Hippocampal formation (tissue), 2 donors: ENCODE results near the gene OCA2.
"Not testable (repeated sequence)": the region's sequence is repeated elsewhere in the genome, so short reads cannot be mapped to it uniquely, and the experiment has no call there.

Experiments used
- DNase-seq, 2 donors: peaks; one replicate each; lab custom pipeline; 2025; lab: John Stamatoyannopoulos, UW

OCA2 gene

GRCh38 chr15:28098766-28099554 lies at the start of gene OCA2:
Gene OCA2, minus strand, starts transcription at chr15:28099315. Its CDS starts 17,441 bp downstream, at chr15:28081874.
- no peak for DNase-seq

GRCh38 chr15:28147801-28148200 lies 48.7 kb upstream of the OCA2 start:
- DNase-seq, result no peak

GRCh38 chr15:28145419-28145818 lies 46.3 kb upstream of the OCA2 start:
- not testable (repeated sequence) for DNase-seq

DNA sequence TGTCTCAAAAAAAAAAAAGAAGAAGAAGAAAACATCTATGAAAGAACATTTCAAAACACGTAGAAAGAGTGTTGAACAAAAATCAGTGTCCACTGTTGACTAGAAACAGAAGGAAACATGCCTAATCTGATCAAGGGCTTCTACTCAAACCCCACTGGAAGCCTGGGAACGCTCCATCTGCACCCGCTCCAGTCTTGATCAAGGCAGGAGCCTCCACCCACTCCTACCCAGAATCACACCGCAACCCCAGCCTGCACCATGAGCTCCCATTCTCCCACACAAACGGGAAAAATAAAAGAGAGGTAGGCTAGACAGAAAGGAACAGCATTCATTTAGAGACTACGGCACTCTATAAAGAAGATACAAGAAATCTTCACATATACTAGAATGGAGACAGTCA lies 40.9 kb upstream of the OCA2 start:
- no peak for DNase-seq

DNA sequence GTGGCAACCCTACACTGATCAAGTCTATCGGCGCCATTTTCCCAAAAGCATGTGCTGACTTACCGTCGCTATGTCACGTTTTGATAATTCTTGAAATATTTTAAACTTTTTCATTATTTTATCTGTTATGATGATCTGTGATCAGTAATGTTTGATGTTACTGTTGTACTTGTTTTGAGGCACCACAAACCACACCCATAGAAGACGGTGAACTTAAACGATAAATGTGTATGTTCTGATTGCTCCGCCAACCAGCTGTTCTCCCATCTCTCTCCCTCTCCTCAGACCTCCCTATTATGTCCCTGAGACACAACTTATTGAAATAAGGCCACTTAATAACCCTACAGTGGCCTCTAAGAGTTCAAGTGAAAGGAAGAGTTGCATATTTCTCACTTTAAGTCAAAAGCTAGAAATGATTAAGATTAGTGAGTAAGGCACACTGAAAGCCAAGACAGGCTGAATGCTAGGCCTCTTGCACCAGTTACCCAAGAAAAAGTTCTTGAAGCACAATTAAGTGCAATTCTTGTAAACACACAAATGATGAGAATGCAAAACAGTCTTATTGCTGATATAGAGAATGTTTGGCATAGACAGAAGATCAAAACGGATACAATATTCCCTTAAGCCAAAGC lies 38.4 kb upstream of the OCA2 start:
- not testable (repeated sequence) for DNase-seq

- not testable (repeated sequence) for DNase-seq
Observed at GRCh38 chr15:28136236-28136904, 37.3 kb upstream of the OCA2 start.

DNA sequence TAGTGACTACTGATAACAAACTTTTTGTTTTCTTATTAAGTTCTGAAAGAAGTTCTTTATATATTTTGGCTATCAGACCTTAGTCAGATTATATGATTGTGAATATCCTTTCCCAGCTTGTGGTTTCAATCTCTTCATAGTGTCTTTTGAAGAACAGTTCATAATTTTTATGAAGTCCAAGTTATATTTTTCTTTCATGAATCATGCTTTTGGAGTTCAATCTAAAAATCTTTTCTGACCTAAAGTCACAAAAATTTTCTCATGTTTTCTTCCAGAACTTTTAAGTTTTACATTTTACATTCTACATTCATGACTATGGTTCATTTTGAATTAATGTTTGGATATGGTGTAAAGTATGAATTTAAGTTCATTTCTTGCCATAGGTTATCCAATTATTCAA lies 34.2 kb upstream of the OCA2 start:
- DNase-seq, result no peak

GRCh38 chr15:28132524-28133275 lies 33.6 kb upstream of the OCA2 start:
- no peak for DNase-seq

DNA sequence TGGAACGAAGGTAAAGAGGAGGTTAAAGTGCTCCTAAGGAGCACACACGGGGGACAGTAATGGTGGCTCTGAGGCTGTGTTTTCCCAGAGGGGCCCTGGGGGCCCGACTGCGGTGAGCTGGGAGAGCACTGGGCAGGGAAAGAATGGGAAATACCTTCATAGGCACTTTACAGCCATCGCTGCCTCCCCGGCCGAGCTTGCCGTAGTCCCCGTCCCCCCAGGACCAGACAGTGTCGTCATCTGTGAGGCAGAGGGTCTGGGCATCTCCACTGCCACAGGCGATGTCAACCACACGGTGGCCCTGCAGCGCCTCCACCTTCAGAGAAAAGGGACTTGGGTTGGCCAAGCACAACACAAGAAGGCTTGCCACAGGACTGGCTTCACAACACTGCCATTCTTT lies 32.8 kb upstream of the OCA2 start:
- no peak for DNase-seq

DNA sequence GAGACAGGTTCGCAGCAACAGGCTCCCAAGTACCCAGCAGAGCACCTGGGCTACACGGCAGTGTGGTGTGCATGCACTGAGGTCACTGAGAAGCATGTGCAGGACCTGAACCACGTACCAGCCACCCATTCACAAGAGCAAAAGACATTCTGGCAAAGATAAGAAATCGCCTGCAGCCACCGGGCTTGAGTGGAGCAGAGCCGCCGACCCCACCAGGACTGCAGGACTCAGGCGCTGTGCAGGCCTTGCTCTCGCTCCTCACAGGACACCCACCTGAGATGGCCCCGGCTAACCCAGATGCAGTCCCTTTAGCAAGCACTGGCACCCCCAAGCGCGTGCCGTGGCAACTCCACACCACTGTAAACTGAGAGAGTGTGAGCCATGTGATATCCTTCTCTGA lies 32.3 kb upstream of the OCA2 start:
- no peak for DNase-seq

- no peak for DNase-seq
Observed at GRCh38 chr15:28130651-28131050, 31.5 kb upstream of the OCA2 start.

- no peak for DNase-seq
Observed at GRCh38 chr15:28129231-28129848, 30.2 kb upstream of the OCA2 start.

- peak; percentile 77 to 79 for DNase-seq
Observed at GRCh38 chr15:28128031-28128430, 28.9 kb upstream of the OCA2 start.

DNA sequence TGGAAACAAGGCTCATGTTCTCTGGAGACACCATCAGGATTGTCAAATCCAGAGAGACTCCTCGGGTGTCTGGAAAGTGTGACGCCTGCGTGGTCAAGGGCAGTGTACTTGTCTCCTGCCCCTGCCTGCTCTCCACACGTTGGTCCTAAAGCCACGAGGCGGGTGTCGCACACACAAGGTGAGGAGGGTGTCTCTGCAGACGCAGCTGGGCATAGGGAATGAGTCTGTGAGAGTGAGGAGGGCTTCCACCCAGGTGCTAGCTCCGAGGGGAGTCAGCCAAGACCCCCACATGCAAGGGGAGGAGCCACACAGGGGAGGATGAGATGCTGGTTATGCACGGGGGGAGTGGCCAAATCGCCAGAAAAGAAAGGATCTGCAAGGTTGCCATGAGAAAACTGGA lies 27.9 kb upstream of the OCA2 start:
- DNase-seq, result no peak

DNA sequence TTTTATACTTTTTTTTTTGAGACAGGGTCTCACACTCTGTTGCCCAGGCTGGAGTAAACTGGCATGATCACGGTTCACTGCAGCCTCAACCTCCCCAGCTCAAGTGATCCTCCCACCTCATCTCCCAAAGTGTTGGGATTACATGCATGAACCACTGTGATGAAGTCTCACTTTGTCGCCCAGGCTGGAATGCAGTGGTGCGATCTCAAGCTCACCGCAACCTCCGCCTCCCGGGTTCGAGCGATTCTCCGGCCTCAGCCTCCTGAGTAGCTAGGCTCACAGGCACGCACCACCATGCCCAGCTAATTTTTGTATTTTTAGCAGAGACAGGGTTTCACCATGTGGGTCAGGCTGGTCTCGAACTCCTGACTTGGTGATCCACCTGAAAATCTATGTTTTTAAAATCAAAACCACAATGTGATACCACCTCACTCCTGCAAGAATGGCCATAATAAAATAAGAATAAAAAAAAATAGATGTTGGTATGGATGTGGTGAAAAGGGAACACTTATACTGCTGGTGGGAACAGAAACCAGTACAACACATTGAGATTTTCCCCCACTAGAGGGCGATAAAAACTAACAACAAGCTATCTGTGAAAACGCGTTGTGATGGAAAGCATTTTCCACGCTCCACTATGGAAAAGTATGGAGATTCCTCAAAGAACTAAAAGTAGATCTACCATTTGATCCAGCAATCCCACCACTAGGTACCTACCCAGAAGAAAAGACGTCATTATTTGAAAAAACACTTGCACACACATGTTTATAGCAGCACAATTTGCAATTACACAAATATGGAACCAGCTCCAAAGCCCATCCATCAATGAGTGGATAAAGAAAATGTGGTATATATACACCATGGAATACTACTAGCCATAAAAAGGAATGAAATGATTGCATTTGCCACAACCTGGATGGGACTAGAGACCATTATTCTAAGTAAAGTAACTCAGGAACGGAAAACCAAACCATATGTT lies 26.8 kb upstream of the OCA2 start:
- peak in 1 of 2 donors; percentile 9 for DNase-seq

DNA sequence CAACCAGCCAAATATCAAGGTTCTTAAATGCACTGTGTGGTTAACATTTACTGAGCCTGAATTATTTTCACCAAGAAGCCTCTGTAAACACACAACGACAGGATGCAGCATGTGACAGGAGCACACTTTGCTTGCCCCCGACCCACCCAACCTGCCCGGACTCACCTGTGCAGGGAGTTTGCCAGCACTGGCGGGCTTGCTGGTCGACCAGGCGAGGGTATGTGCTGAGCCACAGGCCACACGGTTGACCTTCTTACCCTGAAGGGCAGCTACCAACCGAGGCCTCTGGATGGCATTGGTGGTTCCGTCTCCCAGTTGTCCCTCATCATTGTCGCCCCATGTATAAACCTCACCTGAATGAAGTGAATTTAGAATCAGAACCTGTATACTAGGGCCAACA lies 25.7 kb upstream of the OCA2 start:
- no peak for DNase-seq

DNA sequence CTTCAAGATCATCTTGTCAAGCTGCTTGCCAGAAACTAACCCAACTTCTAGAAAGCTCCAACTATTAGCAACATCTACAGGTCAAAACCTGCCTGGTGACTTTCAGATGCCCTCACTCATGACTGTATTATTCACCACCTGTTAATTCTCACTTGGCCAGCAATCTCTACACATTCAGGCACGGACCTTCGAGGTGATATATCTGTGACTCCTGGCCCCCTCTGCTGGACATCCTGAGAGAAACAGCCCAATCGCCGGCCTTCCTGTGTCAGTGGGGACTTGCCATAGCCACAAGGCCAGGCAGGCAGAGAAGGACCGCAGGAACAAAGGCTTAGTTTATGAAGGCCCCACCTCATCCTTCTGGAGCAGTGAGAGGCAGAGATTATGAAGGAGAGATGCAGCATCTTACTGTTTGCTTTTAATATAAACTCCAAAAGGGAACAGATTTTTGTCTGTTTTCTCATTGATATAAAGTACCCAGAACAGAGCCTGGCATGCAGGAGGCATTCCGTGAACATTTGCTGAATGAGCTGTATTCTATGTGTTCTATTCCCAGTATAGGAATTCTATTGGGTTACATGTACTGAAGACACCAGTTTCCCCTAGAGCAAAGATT lies 24.4 kb upstream of the OCA2 start:
- peak; percentile 26 to 58 for DNase-seq

DNA sequence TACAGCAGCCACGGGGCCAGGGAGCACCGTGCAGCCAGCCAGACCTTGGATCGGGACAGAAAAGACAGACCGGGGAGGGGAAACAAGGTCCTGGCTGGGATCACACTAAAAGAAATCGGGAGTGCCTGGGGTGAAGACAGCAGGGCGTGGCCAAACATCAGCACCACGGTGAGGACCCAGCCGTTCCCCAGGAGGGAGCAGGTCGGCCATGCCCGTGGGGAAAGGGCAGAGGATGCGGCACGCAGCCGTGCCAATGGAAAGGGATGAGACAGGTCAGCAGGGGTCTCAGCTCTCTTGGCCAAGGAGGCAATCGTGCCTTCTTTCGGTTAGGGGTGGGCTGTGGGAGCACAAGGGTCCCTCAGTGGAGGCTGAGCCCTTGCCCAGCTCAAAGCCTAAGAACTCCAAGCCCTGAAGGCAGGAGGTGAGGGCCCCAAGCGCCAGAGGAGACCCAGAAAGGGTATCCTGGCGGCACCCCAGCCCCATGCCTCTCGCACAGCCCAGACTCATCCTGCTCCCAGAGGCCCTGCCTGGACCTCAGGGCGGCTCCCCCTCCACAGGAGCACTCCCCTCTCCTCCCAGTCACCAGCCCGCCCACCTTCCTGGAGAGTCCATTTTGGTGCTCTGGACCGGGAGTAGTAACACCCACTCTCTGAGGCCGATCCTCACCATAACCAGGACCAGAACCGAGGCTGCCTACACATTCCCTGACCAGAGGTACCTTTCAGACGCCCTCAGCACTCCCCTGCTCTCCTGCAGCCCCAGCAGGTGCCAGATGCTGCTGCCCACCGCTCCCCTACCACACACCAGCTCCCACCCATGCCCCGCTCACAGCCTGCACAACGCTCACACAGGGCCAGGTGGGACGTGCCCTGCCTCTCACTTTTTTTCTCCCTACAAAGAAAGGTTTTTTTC lies 23.2 kb upstream of the OCA2 start:
- no peak for DNase-seq

GRCh38 chr15:28121577-28121976 lies 22.5 kb upstream of the OCA2 start:
- DNase-seq, result not testable (repeated sequence)
